GM18867 (cell line): ENCODE measurements around the gene TSPAN4.
A peak's percentile ranks its signal among the peaks of the same experiment; 100 is the strongest.

Experiments
- ATAC-seq: cut with Tn5 transposase; IDR thresholded peaks from one replicate; pipeline ENCODE4 v1.9.1; 2021; ENCODE audit warnings: mild to moderate bottlenecking, moderate library complexity; ENCODE audit not compliant: unreplicated experiment

TSPAN4 gene

GRCh38 chr11:833114-833791 is 9.4 kb upstream of the TSPAN4 start:
- ATAC-seq = no peak

GRCh38 chr11:833849-834311 is 8.8 kb upstream of the TSPAN4 start:
- ATAC-seq = no peak

- no peak for ATAC-seq
These were observed 8.0 kb upstream of the TSPAN4 start for GRCh38 chr11:834371-835316.

- ATAC-seq = no peak
These were observed 6.4 kb upstream of the TSPAN4 start for GRCh38 chr11:836274-836673.

- no peak for ATAC-seq
These were observed 6.0 kb upstream of the TSPAN4 start for GRCh38 chr11:836700-837099.

- ATAC-seq = no peak
These were observed 5.3 kb upstream of the TSPAN4 start for GRCh38 chr11:837189-837989.

- ATAC-seq = no peak
These were observed 4.7 kb upstream of the TSPAN4 start for GRCh38 chr11:837990-838307.

GRCh38 chr11:838441-839279 is 4.0 kb upstream of the TSPAN4 start:
- no peak for ATAC-seq

- no peak for ATAC-seq
These were observed 3.4 kb upstream of the TSPAN4 start for GRCh38 chr11:839280-839623.

- no peak for ATAC-seq
These were observed 2.6 kb upstream of the TSPAN4 start for GRCh38 chr11:839875-840617.

- peak; percentile 30 for ATAC-seq
These were observed 677 bp upstream of the TSPAN4 start for GRCh38 chr11:841981-842369.

- ATAC-seq = peak; percentile 3
These were observed 558 bp downstream of the TSPAN4 start for GRCh38 chr11:843086-843734.

GRCh38 chr11:843818-844692 is 1.4 kb downstream of the TSPAN4 start:
- no peak for ATAC-seq

GRCh38 chr11:844693-845644 is 2.3 kb downstream of the TSPAN4 start:
- no peak for ATAC-seq

GRCh38 chr11:845872-846495 is 3.3 kb downstream of the TSPAN4 start:
- ATAC-seq = no peak

GRCh38 chr11:846496-847098 is 3.9 kb downstream of the TSPAN4 start:
- no peak for ATAC-seq
